ENCODE measurements around the gene PEDS1.

PEDS1 gene

DNA sequence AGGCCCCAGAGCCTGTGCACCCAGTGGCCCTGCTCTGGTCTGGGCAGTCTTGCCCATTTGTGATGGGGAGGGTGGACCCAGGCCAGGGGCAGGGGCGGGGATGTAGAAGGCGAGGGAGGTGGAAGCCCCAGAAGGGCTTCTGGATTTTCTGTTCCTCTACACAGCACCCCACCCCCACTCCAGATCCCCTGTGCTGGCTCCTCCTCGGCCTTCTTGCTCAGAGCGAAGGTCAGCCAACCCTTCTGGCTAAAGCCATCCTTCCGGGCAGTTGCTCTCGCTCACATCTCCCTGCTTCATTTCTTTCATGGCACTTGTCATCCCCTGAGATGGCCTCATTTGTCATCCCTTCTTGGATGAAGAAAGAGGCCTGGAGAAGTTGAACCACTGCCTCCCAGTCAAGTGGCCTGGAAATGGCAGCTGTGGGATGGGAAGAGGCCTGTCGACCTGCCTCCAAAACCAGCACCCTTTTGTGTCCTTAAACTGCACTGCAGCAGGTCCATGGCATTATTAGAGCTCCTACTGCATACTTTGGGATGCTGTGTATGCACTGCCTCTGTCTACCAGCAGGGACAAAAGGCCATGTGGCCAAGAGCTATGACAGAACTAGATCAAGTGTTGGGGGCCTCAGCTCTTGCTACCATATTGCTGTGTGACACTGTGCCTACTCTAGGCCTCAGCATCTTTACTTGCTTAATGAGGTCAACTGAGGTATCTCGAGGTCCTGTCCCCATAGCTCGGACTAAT, 19.9 kb downstream of the PEDS1 start:
- DNase-seq, result no peak

DNA sequence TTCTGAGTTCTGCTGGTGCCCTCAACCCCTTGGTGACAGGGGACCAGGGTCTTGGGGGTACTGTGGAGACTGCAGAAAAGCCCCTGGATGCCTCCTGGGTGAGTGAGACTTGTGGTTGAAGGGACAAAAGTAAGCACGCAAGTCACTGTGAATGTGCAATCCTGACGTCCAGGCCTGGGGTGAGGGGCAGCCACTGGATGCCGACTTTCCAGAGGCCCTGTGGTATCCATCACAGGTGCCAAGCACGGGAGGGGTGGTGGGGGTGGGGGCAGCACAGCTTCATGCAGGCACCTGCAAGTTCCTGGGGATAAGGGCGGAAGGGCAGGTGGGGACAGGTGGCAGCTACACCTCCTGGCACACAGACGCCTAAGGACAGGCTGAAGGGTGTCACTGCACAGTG, 20.5 kb downstream of the PEDS1 start:
- no peak for DNase-seq

DNA sequence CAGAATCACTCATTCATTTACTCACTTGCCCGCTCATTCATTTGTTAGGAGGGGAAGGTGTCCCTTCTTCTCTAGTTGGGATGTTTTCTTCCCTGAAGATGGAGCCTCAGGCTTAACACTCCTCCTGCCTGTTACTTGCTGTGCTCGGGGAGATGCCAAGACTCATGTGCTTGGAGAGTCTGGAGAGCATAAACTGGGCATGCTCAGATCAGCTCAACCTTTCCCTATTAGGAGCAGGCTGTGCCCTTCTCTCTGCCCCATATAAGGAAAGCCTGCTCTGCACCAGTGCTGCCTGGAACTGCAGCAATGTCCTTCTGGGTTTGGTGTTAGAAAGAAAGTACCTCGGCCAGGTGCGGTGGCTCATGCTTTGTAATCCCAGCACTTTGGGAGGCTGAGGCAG, 22.5 kb downstream of the PEDS1 start:
- DNase-seq, result no peak

DNA sequence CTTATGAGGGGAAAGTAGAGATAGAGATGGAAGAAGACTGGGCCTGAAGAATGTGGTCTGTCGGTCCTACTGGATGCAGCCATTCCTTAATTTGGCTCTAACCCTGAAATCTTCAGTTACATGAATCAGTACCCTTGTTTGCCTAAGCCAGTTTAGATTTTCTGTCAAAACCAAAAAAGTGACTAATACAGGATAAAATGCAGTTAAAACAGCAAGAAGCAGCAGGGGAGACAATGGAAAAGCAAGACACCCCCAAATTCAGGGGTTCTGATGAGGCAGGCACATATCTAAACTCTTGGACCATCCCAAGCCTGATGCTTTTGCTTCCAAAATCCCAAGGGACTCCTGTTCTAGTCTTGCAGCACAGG, 23.2 kb downstream of the PEDS1 start:
- no peak for DNase-seq

DNA sequence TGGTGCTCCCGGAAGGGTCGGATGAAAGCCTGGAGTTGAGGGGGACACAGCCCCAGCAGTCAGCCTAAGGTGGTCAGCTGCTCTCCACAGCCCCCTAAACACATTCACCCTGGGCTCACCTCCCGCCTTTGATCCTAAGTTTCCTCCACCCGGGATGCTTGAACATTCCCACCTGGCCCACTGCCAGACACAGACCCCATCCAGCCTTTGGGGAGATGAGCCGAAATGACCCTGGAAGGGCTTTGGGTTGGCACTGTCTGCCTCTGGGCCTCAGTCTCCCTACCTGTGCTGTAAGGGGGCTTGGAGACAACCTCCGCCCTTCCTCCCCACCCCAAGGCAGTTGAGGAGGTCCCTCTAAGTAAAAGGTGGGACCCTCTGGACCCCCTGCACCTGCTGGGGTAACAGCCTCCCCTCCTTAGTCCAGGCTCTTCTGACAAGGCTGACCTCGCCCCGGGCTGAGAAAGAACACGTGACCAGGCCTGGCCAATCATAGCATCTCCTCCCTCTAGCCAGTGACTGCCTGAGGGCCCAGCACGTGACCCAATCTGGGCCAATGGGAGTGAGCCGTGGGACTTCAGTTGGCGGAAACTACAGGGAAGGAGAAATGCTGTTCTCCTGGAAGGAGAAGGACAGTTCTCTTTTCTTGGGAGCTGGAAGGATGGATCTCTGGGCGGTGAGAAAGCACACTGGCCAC, 23.7 kb downstream of the PEDS1 start:
- DNase-seq, result no peak

DNA sequence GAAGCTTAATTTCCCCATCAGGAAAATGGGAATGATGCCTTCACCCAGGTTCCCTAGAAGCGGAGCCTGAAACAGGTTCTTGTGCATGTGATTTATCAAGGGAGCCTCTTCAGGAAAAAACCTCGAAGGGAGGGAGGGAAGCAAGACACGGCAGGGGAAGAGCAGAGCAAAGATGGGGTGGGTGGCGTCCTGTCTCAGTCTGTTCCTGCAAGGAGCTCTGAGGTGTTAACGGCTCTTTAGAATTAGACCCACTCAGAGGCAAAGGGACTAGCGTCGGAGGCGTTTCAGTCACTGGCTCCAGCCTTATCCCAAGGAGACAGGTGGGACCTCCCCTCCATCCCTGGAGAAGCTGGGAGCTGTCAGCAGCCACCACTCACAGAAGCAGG, 25.0 kb downstream of the PEDS1 start:
- no peak for DNase-seq

DNA sequence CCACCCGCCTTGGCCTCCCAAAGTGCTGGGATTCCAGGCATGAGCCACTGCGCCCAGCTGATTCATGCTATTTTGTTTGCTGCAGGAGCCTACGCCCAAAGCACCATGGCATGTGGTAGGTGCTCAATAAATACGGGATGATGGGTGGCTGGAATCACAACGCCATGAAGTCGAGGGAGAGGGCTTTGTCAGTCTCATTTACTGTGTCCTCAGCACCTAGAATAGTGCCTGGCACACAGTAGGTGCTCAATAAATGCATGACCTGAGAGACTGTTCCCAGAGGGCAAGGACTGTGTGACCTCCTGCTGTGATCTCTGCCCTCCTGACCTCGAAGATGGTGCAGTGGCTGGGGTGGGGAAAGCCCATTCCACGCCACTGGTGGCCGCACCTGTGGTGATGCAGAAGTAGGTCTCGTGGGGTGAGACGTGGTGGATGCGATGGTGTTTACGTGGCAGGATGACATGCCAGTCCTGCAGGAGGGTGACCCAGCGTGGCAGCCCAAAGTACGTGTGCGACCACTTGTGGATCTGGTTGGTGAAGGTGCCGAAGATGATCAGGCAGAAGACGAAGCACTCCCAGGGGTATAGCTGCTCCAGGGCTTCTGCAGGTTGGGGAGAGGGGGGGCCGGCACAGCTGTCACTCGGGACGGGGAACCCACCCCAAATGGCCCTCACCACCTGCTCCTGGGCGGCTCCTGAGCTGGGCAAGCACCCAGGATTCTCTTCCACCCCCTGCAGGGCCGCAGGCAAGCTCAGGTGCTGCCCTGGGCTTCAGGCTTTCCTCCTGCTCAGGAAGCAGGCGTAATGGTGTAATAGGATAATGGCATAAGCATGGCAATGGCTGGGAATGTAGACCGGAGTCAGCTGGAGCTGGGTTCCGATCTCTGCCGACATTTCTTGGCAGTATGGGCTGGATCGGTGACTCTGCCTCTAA, 25.7 kb downstream of the PEDS1 start:
- no peak for DNase-seq

DNA sequence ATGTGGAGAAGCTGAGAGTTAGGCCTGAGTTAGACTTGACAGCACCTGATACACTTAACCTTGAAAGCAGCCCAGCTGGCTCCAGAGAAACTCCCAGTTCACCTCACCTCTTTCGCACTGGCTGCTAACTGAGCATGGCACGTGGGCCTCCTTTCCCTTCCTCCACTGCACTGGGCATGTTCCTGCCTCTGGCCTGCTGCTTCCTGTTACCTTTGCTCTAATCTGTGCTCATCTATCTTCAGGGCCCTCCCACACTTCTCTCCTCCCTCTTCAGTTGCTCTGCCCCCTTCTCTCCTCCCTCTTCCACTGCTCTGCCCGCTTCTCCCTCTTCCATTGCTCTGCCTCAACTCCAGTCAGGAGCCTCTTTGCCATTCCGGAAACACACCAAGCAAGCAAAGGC, 26.9 kb downstream of the PEDS1 start:
- no peak for DNase-seq

DNA sequence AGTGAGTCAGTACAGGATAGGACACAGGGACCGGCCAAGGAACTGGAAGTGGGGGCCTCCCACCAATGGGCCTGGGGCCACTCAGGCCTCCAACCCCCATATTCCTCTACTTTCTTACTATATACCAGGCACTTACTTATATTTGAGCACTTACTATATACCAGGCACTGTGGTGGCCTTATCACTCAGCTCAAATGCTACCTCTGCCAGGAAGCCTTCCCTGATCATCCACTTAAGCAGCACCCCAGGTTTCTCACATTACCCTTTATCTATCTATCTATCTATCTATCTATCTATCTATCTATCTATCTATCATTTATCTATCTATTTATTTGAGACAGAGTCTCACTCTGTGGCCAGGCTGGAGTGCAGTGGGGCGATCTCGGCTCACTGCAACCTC, 28.2 kb downstream of the PEDS1 start:
- DNase-seq, result no peak

DNA sequence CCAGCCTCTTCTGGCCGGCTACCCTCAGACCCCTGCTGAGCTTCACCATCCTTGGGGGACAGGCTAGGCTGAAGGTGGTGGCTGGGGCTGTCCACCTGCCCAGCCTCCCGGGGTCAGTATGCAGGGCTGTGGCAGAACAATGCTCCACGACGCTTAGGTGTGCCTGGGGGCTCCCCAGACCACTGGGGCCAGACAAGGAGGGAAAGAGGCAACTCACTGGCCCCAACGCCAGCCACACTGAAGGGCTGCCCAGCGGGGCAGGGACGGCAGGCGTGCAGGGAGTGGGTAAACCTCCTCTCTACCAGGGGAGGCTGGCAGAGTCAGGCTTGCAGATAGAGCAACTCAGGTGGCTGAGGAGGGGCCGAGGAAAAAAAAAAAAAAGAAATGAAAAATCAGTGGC, 29.0 kb downstream of the PEDS1 start:
- DNase-seq, result no peak

DNA sequence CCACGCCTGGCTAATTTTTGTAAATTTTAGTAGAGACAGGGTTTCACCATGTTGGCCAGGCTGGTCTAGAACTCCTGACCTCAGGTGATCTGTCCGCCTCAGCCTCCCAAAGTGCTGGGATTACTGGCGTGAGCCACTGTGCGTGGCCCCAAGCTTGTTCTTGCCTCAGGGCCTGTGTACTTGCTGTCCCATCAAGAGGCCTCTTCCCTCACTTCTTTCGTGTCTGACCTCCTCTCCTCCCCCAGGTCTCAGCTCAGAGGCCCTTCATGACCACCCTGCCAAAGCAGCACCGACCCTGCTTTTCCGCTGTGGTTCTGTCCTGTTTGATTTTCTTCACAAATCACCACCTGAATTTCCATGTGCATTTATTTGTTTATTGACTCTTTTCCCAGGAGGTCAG, 30.1 kb downstream of the PEDS1 start:
- DNase-seq, result no peak

DNA sequence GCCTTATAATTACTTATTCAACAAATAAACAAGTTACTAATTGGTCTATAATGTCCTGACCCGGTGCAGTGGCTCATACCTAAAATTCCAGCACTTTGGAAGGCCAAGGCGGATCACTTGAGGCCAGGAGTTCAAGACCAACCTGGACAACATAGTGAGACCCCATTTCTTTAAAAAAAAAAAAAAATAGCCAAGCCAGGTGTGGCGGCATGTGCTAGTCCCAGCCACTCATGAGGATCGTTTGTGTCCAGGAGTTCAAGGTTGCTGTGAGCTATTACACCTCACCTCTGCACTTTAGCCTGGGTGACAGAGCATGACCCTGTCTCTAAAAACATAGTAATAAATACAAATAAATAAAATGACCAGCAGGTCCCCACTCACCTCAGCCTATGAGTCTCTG, 30.8 kb downstream of the PEDS1 start:
- no peak for DNase-seq

DNA sequence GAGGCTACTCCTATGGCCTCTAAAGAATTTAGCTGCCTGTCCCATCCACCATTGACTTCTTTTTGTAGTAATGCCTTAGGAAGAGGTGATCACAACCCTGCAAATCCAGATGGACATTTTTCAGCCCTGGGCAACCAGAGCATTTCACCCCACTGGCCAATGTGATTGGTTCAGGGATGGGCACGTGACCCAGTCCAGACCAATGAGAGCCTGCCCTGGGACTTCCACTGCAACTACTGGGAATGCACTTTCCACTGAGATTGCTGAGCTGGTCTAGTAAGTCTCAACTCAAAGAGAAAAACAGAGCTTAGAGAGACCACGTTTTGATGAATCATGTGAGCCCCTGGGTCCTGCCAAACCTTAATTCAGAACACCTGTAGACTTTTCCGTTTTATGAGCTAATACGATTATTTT, 31.7 kb downstream of the PEDS1 start:
- DNase-seq, result no peak

DNA sequence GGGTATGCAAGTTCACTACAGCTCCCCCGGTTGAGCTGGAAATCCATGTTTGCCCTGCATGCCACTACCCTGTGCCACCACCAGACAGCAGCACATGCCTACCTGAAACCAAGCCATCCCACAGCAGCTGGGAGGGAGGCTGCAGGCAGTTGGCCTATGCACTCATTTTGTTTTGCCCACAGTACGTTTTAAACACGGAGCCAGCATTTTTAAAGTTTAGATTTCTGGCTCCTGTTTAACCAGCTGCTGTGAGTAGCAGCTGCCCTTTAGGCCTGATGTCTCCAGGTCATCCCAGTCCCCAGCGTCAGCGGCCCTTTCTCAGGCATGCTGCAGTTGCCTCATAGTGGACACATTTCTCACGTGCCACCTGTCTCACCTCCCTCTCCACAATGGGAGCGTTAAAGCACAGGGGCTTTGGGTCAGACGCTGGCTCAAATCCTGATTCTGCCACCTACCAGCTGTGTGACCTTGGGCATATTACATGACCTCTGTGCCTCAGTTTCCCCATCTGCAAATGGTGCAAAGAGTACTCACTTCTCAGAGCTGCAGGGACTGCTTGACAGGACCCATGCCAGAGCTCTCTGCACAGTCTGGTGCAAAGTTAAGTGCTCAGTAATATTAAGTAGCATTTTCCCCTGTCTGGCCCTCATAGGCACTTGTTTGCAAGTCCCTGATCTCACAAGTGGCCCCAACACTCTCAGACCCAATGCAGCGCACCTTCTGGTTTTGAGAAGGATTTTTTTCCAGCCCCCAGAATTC, 32.4 kb downstream of the PEDS1 start:
- peak in 3 of 4 experiments; percentile 12 to 55 (median 27) for DNase-seq

DNA sequence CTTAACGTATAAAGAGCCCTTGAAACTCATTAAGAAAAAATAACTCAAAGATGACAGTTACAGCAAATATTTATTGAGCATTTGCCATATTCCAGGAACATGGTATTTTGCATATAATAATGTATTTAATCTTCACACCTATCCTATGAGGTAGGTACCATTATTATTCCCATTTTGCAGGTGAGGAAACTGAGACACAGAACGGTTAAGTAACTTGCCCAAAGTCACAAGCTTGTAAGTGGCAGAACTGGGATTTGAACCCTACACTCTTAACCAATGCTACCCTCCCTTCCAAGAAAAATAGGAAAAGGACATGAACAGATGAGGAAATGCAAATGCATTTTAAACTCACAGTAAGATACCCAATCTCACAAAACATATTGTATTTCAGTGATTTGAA, 35.3 kb downstream of the PEDS1 start:
- no peak for DNase-seq

DNA sequence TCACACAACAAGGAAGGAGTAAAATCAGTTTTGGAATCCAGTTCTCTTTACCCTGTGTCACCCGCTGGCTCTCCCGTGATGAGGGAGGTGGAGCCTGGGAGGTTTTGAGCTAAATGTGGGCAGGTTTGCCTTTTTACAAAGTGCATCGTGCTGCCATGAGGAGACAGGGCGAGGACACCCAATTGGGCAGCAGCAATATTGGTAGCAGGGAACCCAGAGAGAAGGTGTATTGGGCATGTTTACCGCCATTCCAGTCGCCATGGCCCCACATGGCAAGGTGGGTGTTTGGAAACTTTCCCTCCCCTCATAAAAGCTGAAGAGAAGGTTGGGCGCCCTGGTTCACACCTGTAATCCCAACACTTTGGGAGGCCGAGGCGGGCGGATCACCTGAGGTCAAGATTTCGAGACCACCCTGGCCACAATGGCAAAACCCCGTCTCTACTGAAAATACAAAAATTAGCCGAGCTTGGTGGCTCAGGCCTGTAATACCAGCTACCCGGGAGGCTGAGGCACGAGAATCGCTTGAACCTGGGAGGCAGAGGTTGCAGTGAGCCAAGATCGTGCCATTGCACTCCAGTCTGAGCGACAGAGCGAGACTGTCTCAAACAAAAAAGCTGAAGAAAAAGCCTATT, 37.0 kb downstream of the PEDS1 start:
- DNase-seq, result no peak

DNA sequence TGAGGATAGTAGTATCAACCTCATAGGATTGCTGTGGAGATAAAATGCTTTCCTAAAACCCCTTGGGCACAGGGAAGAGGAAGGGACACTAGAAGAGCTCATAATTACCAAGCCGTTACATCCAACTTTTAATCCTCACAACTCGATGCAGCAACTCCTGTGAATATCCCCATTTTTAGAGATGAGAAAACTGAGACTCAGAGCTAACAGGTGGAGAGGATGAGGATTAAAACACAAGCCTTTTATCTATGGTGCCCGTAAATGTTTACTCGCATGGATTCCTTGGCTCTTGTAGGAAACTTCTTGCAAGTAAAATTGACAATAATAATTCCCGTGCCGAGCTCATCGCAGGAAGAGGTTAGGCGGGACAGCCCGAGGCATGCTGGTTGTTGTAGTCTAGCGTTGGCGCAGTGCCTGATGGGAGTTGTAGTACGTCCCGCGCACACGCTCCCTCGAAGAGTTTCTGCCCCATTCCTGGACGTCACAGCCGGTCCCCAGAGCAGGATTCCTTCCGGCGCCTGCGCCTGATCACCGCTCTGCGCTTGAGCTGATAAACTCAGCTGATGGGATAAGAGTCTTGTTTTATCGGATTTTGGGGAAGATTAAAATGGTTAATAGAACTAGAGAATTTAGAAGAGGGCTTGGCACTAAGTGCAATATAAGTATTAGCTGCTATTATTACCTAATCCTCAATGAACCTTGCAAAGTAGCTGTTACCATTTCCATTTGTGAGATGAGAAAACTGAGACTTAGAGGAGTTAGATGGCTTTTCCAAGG, 37.7 kb downstream of the PEDS1 start:
- DNase-seq, result peak; percentile 72 to 79 (median 77)

DNA sequence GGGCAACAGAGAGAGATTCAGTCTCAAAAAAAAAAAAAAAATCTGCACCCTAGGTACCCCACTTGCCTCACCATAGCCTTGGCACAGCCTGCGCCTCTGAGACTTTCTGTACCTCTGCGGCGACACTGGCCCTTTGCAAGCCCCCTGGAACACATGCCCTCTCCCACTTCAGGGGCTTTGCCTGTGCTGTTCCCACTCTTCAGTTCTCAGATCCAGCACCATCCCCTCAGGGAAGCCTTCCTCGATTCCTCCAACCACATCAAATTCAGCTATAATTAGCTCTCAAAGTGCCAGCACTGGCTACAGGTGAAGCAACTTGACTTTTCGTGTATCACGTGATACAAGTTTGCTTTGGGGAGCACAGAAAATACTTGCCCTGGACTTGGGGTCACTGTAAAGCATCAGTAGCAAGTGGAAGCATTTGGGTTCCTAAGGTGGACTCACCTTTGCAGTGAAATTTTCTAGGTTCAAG, 38.4 kb downstream of the PEDS1 start:
- DNase-seq, result no peak

DNA sequence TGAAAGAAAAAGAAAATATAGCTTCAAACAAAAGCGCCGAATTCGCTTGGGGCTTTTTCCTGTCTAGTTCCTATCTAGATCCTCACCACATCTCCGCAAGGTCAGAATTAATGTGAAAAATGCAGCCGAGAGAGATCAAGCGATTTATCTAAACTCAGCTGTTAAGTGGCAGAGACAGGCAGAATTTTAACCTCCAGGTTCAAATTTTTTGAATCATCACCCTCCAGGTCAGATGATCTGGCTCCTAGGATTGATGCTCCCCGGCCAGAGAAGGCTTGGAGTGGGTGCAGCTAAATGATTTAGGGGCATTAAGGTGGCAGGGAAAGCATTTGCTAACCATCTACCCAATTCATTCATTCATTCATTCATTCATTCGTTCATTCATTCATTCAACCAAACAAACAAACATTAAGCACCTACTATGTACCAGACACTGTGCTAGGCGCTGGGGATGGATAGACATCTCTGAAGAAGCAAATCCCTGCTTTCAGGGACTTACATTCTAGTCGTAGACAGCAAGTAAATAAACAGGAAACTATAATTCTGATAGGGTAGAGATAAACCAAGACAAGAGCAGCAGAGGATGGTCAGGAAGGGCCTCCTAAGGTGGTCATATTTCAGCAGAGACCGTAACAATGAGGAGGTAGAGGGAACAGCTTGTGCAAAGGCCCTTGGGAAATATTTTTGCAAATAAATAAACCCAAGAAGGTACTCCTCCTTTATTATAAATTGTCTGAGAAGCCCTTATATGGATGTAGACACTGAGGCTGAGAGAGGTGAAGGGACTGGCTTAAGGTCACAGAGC, 39.9 kb downstream of the PEDS1 start:
- no peak for DNase-seq

Data from activated CD4-positive, CD25-positive, alpha-beta regulatory T cell (primary cell).